HCT116 (cell line): Measurements from ENCODE around the gene RGS12. TPM values are rescaled to one million over a fixed set of nuclear protein-coding genes. Genes with fewer than 3 reads are reported as not detected.

ENCODE experiments used
- ATAC-seq: fragments of 200-7000 bp; cut with Tn5 transposase; 2 replicates; pipeline ENCODE4 v1.9.1; 2020; ENCODE audit warnings: mild to moderate bottlenecking, moderate library complexity
- BruUV-seq: library from RNA; stranded (reverse); fragments of 400-500 nt; replicated peaks from 2 replicates; lab custom pipeline; 2021; lab: Mats Ljungman, UMichigan
- CTCF ChIA-PET: fragments of 300-600 bp; sonication (Branson Sonifier 250); formaldehyde crosslinking; loops from one replicate; lab custom pipeline; 2021; ENCODE audit warnings: antibody characterized with exemption; lab: Charles Lee
- POLR2A ChIA-PET: fragments of 300-600, 350-600 bp; sonication (Branson Sonifier 250); formaldehyde crosslinking; loops from one replicate; lab custom pipeline; 2021; ENCODE audit warnings: antibody characterized with exemption; lab: Charles Lee
- RAD21 ChIA-PET, 2 experiments: fragments of 300-600 bp; sonication (Branson Sonifier 250); formaldehyde crosslinking; loops; one replicate each; lab custom pipeline; 2023; ENCODE audit warnings: low total read pairs in 2 of 2; ENCODE audit not compliant: uncharacterized antibody in 2 of 2, unreplicated experiment in 2 of 2, low non-redundant PET in 1 of 2; lab: Charles Lee
- DNase-seq: peaks from one replicate; pipeline ENCODE4 v3.0.0-alpha.2; 2010; ENCODE audit warnings: low read depth, low spot score
- H2AFZ ChIP-seq: fragments of 200-600 bp; shearing (Covaris generic), sonication (generic); 2 replicates; pipeline ENCODE4 v1.6.1; 2017; ENCODE audit warnings: low read depth, mixed run types, mixed read lengths, antibody characterized with exemption, low read length; ENCODE audit not compliant: poor library complexity, severe bottlenecking
- H3K27ac ChIP-seq: 2 replicates; pipeline ENCODE4 v1.5.1; 2012; ENCODE audit warnings: low read depth, low read length
- H3K27me3 ChIP-seq: fragments of 200-600 bp; sonication (generic); 2 replicates; pipeline ENCODE4 v1.6.1; 2016; ENCODE audit warnings: mixed run types, low read length, mixed read lengths; ENCODE audit not compliant: insufficient read depth
- H3K36me3 ChIP-seq, 2 experiments: fragments of 200-500 bp in 1 of 2; fragments of 200-600 bp in 1 of 2; sonication (Bioruptor generic) in 1 of 2; sonication (generic) in 1 of 2; 2 replicates each; pipeline versions ENCODE4 v1.5.1 to v1.6.1; 2014 to 2016; ENCODE audit warnings: low read length in 2 of 2, inconsistent platforms in 1 of 2, mixed read lengths in 1 of 2, mixed run types in 1 of 2; ENCODE audit not compliant: insufficient read depth in 2 of 2, control insufficient read depth in 1 of 2
- H3K4me1 ChIP-seq, 2 experiments: fragments of 200-600 bp in 1 of 2; sonication (generic) in 1 of 2; 2 replicates each; pipeline versions ENCODE4 v1.5.1 to v1.6.1; 2012 to 2017; ENCODE audit warnings: low read length in 2 of 2, inconsistent platforms in 1 of 2, mild to moderate bottlenecking in 1 of 2, mixed read lengths in 1 of 2, mixed run types in 1 of 2, moderate library complexity in 1 of 2; ENCODE audit not compliant: insufficient read depth in 2 of 2, control insufficient read depth in 1 of 2
- H3K4me2 ChIP-seq: fragments of 200-600 bp; sonication (generic); 2 replicates; pipeline ENCODE4 v1.6.1; 2017; ENCODE audit warnings: mixed run types, low read length, mixed read lengths
- H3K4me3 ChIP-seq, 2 experiments: fragments of 200-600 bp in 1 of 2; sonication (generic) in 1 of 2; replicated peaks in 1 of 2; 2 replicates each; pipeline ENCODE4 v1.5.1; 2011 to 2016; ENCODE audit warnings: low read length in 2 of 2, control low read depth in 1 of 2, low read depth in 1 of 2, mild to moderate bottlenecking in 1 of 2, mixed read lengths in 1 of 2, mixed run types in 1 of 2
- H3K79me2 ChIP-seq: fragments of 200-600 bp; sonication (generic); 2 replicates; pipeline ENCODE4 v1.6.1; 2017; ENCODE audit warnings: mild to moderate bottlenecking, mixed run types, low read length, moderate library complexity, mixed read lengths; ENCODE audit not compliant: insufficient read depth
- H3K9ac ChIP-seq: fragments of 200-600 bp; sonication (generic); 2 replicates; pipeline ENCODE4 v1.6.1; 2016; ENCODE audit warnings: low read length, mixed read lengths
- H3K9me2 ChIP-seq: fragments of 200-600 bp; sonication (generic), shearing (Covaris generic); 2 replicates; pipeline ENCODE4 v1.6.1; 2017; ENCODE audit warnings: mixed run types, mild to moderate bottlenecking, moderate library complexity; ENCODE audit not compliant: insufficient read depth
- H3K9me3 ChIP-seq, 2 experiments: fragments of 200-500 bp in 1 of 2; fragments of 200-600 bp in 1 of 2; sonication (Bioruptor generic) in 1 of 2; sonication (generic) in 1 of 2; 2 replicates each; pipeline ENCODE4 v1.6.1; 2014 to 2017; ENCODE audit warnings: low read length in 2 of 2, mixed read lengths in 2 of 2, inconsistent platforms in 1 of 2, low read depth in 1 of 2, mild to moderate bottlenecking in 1 of 2, mixed run types in 1 of 2, moderate library complexity in 1 of 2; ENCODE audit not compliant: control insufficient read depth in 1 of 2, insufficient read depth in 1 of 2
- H4K20me1 ChIP-seq: fragments of 200-600 bp; sonication (generic), shearing (Covaris generic); 2 replicates; pipeline ENCODE4 v1.6.1; 2017; ENCODE audit warnings: mixed run types, mild to moderate bottlenecking, moderate library complexity; ENCODE audit not compliant: insufficient read depth
- ATF3 ChIP-seq: IDR thresholded peaks from 2 replicates; pipeline ENCODE4 v1.6.1; 2012
- CEBPB ChIP-seq: IDR thresholded peaks from 2 replicates; pipeline ENCODE4 v1.6.1; 2012; ENCODE audit warnings: low read depth
- EGR1 ChIP-seq: IDR thresholded peaks from 2 replicates; pipeline ENCODE4 v1.6.1; 2012; ENCODE audit warnings: low read depth
- ELF1 ChIP-seq: IDR thresholded peaks from 2 replicates; pipeline ENCODE4 v1.6.1; 2012; ENCODE audit warnings: low read depth, borderline replicate concordance
- FOSL1 ChIP-seq: IDR thresholded peaks from 2 replicates; pipeline ENCODE4 v1.6.1; 2012; ENCODE audit warnings: low read depth
- JUND ChIP-seq: IDR thresholded peaks from 2 replicates; pipeline ENCODE4 v1.6.1; 2012
- MAX ChIP-seq: IDR thresholded peaks from 2 replicates; pipeline ENCODE4 v1.6.1; 2012
- POLR2AphosphoS5 ChIP-seq: IDR thresholded peaks from 2 replicates; pipeline ENCODE4 v1.6.1; 2011; ENCODE audit warnings: mild to moderate bottlenecking, low read depth, low read length, moderate library complexity
- RAD21 ChIP-seq: IDR thresholded peaks from 2 replicates; pipeline ENCODE4 v1.6.1; 2012; ENCODE audit warnings: low read depth, mild to moderate bottlenecking
- REST ChIP-seq: IDR thresholded peaks from 2 replicates; pipeline ENCODE4 v1.6.1; 2012; ENCODE audit warnings: low read depth
- SIN3A ChIP-seq: IDR thresholded peaks from 2 replicates; pipeline ENCODE4 v1.6.1; 2012; ENCODE audit warnings: low read depth
- SP1 ChIP-seq: IDR thresholded peaks from 2 replicates; pipeline ENCODE4 v1.6.1; 2012; ENCODE audit warnings: low read depth
- TCF7L2 ChIP-seq: IDR thresholded peaks from 2 replicates; pipeline ENCODE4 v1.7.0; 2011; ENCODE audit warnings: borderline replicate concordance, inconsistent platforms; ENCODE audit not compliant: insufficient read depth, insufficient read length; ENCODE audit errors: extremely low read depth
- ZBTB33 ChIP-seq: IDR thresholded peaks from 2 replicates; pipeline ENCODE4 v1.6.1; 2011; ENCODE audit warnings: mild to moderate bottlenecking, low read length, moderate library complexity; ENCODE audit not compliant: insufficient replicate concordance; ENCODE audit errors: extremely low read depth
- intact Hi-C: fragments of 100-400 bp; cut with micrococcal nuclease; formaldehyde crosslinking; loops from 2 replicates; pipeline ENCODE4 v1.10.0; 2022
- total RNA-seq: library from RNA; stranded (reverse); gene quantifications from one replicate; pipeline ENCODE4 v1.2.1, GENCODE V29; 2021; ENCODE audit not compliant: unreplicated experiment

RGS12 gene
- total RNA-seq, 1 experiment from 2014 or later = 22.2 TPM

GRCh38 chr4:3252480-3252828, 40.4 kb upstream of the RGS12 start:
- no peaks in the 10 kb centered on the region for H3K9me2 ChIP-seq
- no peaks in the 10 kb centered on the region for H3K27me3 ChIP-seq
- POLR2A ChIA-PET = no interaction called here
- DNase-seq (no peak), ATAC-seq (no peak)
- no peak overlapping the region for H3K4me2 ChIP-seq
- TF ChIP-seq TCF7L2 (no peak), ELF1 (no peak), ATF3 (no peak), SIN3A (no peak)
- BruUV-seq = no TSS peak
- H3K9ac ChIP-seq = no peak overlapping the region
- H3K79me2 ChIP-seq = no peaks in the 10 kb centered on the region
- no peaks in the 10 kb centered on the region for H3K4me1 ChIP-seq
- no peak overlapping the region for H3K27ac ChIP-seq
- CTCF ChIA-PET = no interaction called here
- intact Hi-C loops = no loop called here
- no peak overlapping the region for H3K4me3 ChIP-seq
- no peaks in the 10 kb centered on the region for H3K9me3 ChIP-seq
- H4K20me1 ChIP-seq = no peaks in the 10 kb centered on the region
- no peak overlapping the region for H2AFZ ChIP-seq
- RAD21 ChIA-PET = no interaction called here
- no peaks in the 10 kb centered on the region for H3K36me3 ChIP-seq

GRCh38 chr4:3252831-3253641, 39.8 kb upstream of the RGS12 start:
- Histone ChIP-seq H3K4me3 (no peak overlapping the region), H3K9ac (no peak overlapping the region), H3K27ac (no peak overlapping the region), H4K20me1 (no peaks in the 10 kb centered on the region), H2AFZ (no peak overlapping the region), H3K9me2 (no peaks in the 10 kb centered on the region), H3K36me3 (no peaks in the 10 kb centered on the region), H3K79me2 (no peaks in the 10 kb centered on the region), H3K4me1 (no peaks in the 10 kb centered on the region), H3K27me3 (no peaks in the 10 kb centered on the region), H3K4me2 (no peak overlapping the region), H3K9me3 (no peaks in the 10 kb centered on the region)
- intact Hi-C loops = no loop called here
- POLR2A ChIA-PET = no interaction called here
- CTCF ChIA-PET = no interaction called here
- DNase-seq (no peak), ATAC-seq (no peak)
- no TSS peak for BruUV-seq
- RAD21 ChIA-PET = no interaction called here
- TF ChIP-seq FOSL1 (no peak), REST (no peak), SIN3A (no peak), ELF1 (no peak), RAD21 (no peak), SP1 (no peak), CEBPB (no peak), JUND (no peak), ZBTB33 (no peak), POLR2AphosphoS5 (no peak), MAX (no peak), EGR1 (no peak)
